Measurements from ENCODE around the gene PRC1.

The PRC1 gene

GRCh38 chr15:90990446-90990845, 3.9 kb downstream of the PRC1 start:
- no peak for DNase-seq (ENCODE audit: low read depth)
- no peak overlapping the region for H3K4me3 ChIP-seq (ENCODE audit: low read length)
- no peak for TF ChIP-seq CTCF (IDR thresholded peaks at IDR 0.05; ENCODE audit: insufficient read depth, low read depth, low read length, missing control alignments)

- no peak overlapping the region for H3K4me3 ChIP-seq (ENCODE audit: low read length)
- no peak for DNase-seq (ENCODE audit: low read depth)
- TF ChIP-seq CTCF (IDR thresholded peaks at IDR 0.05; ENCODE audit: insufficient read depth, low read depth, low read length, missing control alignments): no peak
Observed at GRCh38 chr15:90989040-90989768, 5.1 kb downstream of the PRC1 start.

GRCh38 chr15:90988296-90988695, 6.0 kb downstream of the PRC1 start:
- TF ChIP-seq CTCF (IDR thresholded peaks at IDR 0.05; ENCODE audit: insufficient read depth, low read depth, low read length, missing control alignments): no peak
- H3K4me3 ChIP-seq (ENCODE audit: low read length): no peak overlapping the region
- DNase-seq (ENCODE audit: low read depth): no peak

GRCh38 chr15:90987561-90988141, 6.7 kb downstream of the PRC1 start:
- no peak overlapping the region for H3K4me3 ChIP-seq (ENCODE audit: low read length)
- no peak for DNase-seq (ENCODE audit: low read depth)
- TF ChIP-seq CTCF (IDR thresholded peaks at IDR 0.05; ENCODE audit: insufficient read depth, low read depth, low read length, missing control alignments): no peak

GRCh38 chr15:90986790-90987507, 7.4 kb downstream of the PRC1 start:
- no peak for TF ChIP-seq CTCF (IDR thresholded peaks at IDR 0.05; ENCODE audit: insufficient read depth, low read depth, low read length, missing control alignments)
- DNase-seq (ENCODE audit: low read depth): peak; percentile 34

GRCh38 chr15:90982135-90982534, 12.2 kb downstream of the PRC1 start:
- DNase-seq (ENCODE audit: low read depth): peak; percentile 77
- no peak for TF ChIP-seq CTCF (IDR thresholded peaks at IDR 0.05; ENCODE audit: insufficient read depth, low read depth, low read length, missing control alignments)
- H3K4me3 ChIP-seq (ENCODE audit: low read length): no peak overlapping the region

More at GRCh38 chr15:90986790-90987507, 7.4 kb downstream of the PRC1 start:
- H3K4me3 ChIP-seq (ENCODE audit: low read length): no peak overlapping the region

Measured in epithelial cell of esophagus (primary cell).